C4-2B (cell line): ENCODE results near the gene SLC13A4.
"Not testable (repeated sequence)": the region's sequence is repeated elsewhere in the genome, so short reads cannot be mapped to it uniquely, and the experiment has no call there.

Experiments
- H3K27ac ChIP-seq: fragments of 450-650 bp; 2 replicates; pipeline ENCODE4 v1.5.1; 2017
- ZFX ChIP-seq: fragments of 450-650 bp; IDR thresholded peaks from 2 replicates; pipeline ENCODE4 v1.6.1; 2017
- TF ChIP-seq, protein P1 (sequence below): fragments of 450-650 bp; conservative IDR thresholded peaks from 2 replicates; pipeline ENCODE4 v1.5.1; 2017; ENCODE audit warnings: mild to moderate bottlenecking

SLC13A4 gene

DNA sequence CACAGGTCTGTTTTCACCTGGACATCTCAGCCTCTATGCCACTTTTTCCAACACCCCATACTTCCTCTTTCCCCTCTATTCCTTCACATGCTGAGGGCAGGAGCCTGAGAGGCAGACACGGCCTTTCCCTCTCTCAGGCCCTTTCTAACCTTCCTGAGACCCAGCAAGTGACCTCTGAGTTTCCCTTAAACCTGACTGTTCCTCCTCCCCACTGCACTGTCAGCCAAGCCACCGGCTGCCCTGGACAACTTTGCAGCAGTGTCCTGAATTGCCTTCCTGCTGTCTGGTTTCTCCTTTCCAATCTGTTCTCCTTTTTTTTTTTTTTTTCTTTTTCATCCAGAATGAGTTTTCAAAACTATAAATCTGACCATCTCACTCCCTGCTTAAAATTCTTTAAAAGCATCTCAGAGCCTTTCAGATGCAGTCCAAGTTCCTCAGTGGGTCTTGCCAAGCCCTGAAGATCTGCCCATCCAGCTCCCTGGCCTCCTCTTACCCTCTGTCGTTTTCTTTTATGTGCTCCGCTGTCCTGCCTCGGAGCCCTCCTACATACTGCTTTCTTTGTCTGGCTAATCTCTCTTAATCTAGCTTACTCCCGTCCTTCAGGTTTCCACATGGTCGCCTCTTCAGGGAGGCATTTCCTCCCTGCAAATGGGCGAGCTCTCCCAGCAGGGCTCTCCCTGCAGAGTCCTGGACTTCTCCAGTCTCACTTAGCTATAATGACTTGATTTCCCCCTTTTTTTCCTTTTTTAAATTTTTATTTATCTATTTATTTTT is 30.5 kb downstream of the SLC13A4 start:
- no peak for TF ChIP-seq ZFX
- TF ChIP-seq, protein P1, sequence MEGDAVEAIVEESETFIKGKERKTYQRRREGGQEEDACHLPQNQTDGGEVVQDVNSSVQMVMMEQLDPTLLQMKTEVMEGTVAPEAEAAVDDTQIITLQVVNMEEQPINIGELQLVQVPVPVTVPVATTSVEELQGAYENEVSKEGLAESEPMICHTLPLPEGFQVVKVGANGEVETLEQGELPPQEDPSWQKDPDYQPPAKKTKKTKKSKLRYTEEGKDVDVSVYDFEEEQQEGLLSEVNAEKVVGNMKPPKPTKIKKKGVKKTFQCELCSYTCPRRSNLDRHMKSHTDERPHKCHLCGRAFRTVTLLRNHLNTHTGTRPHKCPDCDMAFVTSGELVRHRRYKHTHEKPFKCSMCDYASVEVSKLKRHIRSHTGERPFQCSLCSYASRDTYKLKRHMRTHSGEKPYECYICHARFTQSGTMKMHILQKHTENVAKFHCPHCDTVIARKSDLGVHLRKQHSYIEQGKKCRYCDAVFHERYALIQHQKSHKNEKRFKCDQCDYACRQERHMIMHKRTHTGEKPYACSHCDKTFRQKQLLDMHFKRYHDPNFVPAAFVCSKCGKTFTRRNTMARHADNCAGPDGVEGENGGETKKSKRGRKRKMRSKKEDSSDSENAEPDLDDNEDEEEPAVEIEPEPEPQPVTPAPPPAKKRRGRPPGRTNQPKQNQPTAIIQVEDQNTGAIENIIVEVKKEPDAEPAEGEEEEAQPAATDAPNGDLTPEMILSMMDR = no peak
- no peak overlapping the region for H3K27ac ChIP-seq

DNA sequence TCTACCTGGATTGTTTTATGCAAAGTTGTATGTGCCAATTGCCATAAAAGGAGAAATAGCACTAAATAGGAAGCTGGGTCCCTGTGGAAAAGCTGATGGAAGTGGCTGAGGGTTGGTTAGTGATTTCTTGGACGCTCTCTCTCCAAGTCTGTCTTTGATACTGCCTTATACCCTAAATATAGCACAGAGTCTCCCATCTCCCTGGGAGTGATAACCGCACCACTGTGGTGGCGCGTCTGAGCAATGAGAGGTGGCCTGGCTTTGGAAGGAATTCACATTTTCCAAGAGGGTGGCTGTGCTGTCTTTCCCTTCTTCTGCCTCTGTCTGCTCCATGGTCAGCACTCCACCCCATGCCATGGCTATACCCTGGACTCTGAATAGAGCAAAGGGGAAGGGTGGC is 34.4 kb downstream of the SLC13A4 start:
- H3K27ac ChIP-seq = no peak overlapping the region
- TF ChIP-seq, protein P1 = no peak
- TF ChIP-seq ZFX = no peak

DNA sequence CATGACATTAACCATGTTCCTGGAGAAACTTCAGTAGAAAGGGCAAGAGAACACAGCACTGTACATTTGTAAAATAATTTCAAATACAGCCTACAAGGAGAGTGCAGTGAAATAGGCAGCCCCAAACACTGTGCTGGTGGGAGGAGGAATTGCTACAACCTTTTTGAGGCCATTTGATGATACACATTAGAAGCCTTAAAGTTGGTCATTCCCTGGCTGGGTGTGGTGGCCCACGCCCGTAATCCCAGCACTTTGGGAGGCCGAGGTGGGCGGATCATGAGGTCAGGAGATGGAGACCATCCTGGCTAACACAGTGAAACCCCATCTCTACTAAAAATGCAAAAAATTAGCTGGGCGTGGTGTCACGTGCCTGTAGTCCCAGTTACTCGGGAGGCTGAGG is 35.4 kb downstream of the SLC13A4 start:
- H3K27ac ChIP-seq = not testable (repeated sequence)

DNA sequence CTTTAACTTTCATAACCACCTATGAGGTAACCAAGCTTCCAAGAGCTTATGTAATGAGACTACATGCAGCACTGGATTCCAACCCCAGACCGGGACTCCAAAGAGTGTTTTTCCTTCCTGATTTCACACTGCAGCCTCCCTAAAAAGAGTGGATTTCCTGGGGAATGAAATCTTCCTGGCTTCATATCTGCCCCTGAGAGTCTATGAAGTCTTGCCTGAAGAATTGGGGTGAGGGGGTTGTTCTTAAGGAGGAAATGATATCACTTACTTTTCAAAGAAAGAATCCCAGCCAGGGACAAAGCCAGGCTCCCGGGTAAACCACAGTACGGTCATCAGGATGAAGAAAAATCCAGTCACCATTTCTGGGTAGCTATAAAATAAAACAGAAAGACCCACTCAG is 35.9 kb downstream of the SLC13A4 start:
- TF ChIP-seq ZFX = no peak
- TF ChIP-seq, protein P1 = no peak

DNA sequence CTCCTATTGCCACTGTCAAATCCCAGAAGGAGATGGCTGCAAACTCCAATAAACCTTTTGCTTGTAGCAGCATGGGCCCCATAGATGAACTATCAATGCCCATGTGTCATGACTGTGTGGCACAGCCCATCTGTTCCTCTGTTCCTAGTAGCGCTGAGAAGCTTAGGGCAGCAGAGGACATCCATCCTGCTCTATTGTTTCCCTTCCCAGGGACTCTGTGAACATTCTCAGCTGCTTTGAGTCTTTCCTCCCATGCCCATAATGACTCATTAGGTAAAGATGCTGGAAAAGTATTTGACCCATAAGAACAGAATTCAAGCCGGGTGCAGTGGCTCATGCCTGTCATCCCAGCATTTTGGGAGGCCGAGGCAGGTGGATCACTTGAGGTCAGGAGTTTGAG is 37.4 kb downstream of the SLC13A4 start:
- TF ChIP-seq, protein P1 = no peak
- TF ChIP-seq ZFX = no peak
- no peak overlapping the region for H3K27ac ChIP-seq

More for the DNA sequence above, 35.9 kb downstream of the SLC13A4 start:
- H3K27ac ChIP-seq = no peak overlapping the region

DNA sequence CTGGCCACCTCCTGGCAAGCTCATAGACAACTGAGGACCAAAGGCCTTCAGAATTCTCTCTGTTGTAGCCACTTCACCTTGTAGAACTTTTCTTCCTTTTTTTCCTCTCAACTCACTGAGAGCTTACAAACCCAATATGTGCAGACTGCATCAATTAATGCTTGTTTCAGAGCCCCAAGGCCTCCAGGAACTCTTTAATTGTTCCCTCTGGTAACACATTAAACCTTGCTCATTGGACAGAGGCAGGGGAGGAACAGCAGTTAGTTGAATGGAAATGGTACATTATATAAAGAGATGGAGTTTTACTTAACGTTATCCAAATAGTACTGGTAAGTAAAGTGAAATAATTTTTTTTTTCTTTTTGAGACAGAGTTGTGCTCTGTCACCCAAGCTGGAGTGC is 40.5 kb downstream of the SLC13A4 start:
- TF ChIP-seq ZFX = no peak
- TF ChIP-seq, protein P1 = no peak
- no peak overlapping the region for H3K27ac ChIP-seq

GRCh38 chr7:135685306-135686084 is 42.5 kb downstream of the SLC13A4 start:
- H3K27ac ChIP-seq = no peak overlapping the region
- TF ChIP-seq, protein P1 = no peak
- no peak for TF ChIP-seq ZFX
